Fibroblast of skin of right biceps (primary cell): ENCODE results near the gene TEDC1.
"Not testable (repeated sequence)": the region's sequence is repeated elsewhere in the genome, so short reads cannot be mapped to it uniquely, and the experiment has no call there.

Experiments used
- DNase-seq: peaks from one replicate; pipeline ENCODE4 v3.0.0-alpha.2; 2013

TEDC1 gene

GRCh38 chr14:105545676-105546075 is 54.6 kb downstream of the TEDC1 start:
- DNase-seq, result not testable (repeated sequence)

GRCh38 chr14:105546410-105546809 is 55.4 kb downstream of the TEDC1 start:
- DNase-seq, result not testable (repeated sequence)

GRCh38 chr14:105547072-105547471 is 56.0 kb downstream of the TEDC1 start:
- not testable (repeated sequence) for DNase-seq

- no peak for DNase-seq
Observed at GRCh38 chr14:105547741-105548169, 56.7 kb downstream of the TEDC1 start.
